Esophagus muscularis mucosa (tissue), 4 donors: Measurements from ENCODE around the gene BARX1. TPM values are rescaled to one million over a fixed set of nuclear protein-coding genes. Genes with fewer than 3 reads are reported as not detected.

Source experiments
- DNase-seq: peaks from one replicate; pipeline ENCODE4 v3.0.0-alpha.2; 2017; ENCODE audit errors: extremely low spot score
- H3K27ac ChIP-seq, 4 donors: fragments of 200-600 bp; sonication (generic); replicated peaks in 1 of 4; 1 replicate in 3 of 4; 2 replicates in 1 of 4; pipeline ENCODE4 v1.5.1; 2016 to 2019; ENCODE audit warnings: mild to moderate bottlenecking in 1 of 4
- H3K27me3 ChIP-seq, 4 donors: fragments of 200-600 bp; sonication (generic); one replicate each; pipeline versions ENCODE4 v1.5.1 to v1.6.0; 2016 to 2019
- H3K36me3 ChIP-seq, 4 donors: fragments of 200-600 bp; sonication (generic); one replicate each; pipeline ENCODE4 v1.5.1; 2016 to 2019
- H3K4me1 ChIP-seq, 4 donors: fragments of 200-600 bp; sonication (generic); one replicate each; pipeline ENCODE4 v1.5.1; 2016 to 2019
- H3K4me3 ChIP-seq, 4 donors: fragments of 200-600 bp; sonication (generic); 1 replicate in 2 of 4; 2 replicates in 2 of 4; pipeline ENCODE4 v1.5.1; 2016 to 2019; ENCODE audit warnings: mild to moderate bottlenecking in 4 of 4, moderate library complexity in 1 of 4
- H3K9me3 ChIP-seq, 4 donors: fragments of 200-600 bp; sonication (generic); 1 replicate in 3 of 4; 2 replicates in 1 of 4; pipeline ENCODE4 v1.5.1; 2016 to 2019
- EP300 ChIP-seq: sonication (generic); formaldehyde crosslinking; IDR thresholded peaks from one replicate; pipeline ENCODE4 v1.6.1; 2017; ENCODE audit warnings: antibody characterized with exemption
- POLR2A ChIP-seq: fragments of 450-650 bp; IDR thresholded peaks from one replicate; pipeline ENCODE4 v1.6.1; 2017; ENCODE audit warnings: antibody characterized with exemption, moderate library complexity, mild to moderate bottlenecking, low read depth
- POLR2AphosphoS5 ChIP-seq, 2 donors: sonication (generic); formaldehyde crosslinking; IDR thresholded peaks; one replicate each; pipeline ENCODE4 v1.6.1; 2017; ENCODE audit warnings: antibody characterized with exemption in 2 of 2
- WGBS: methylation state at CpG from one replicate; pipeline ENCODE4 v1.1.5; 2018; 5-methylcytosine and 5-hydroxymethylcytosine counted together
- intact Hi-C: fragments of 100-400 bp; cut with DNase I; formaldehyde crosslinking; loops from one replicate; pipeline ENCODE4 v1.15.1; 2023
- total RNA-seq, 4 donors: library from RNA; depleted of rRNA; stranded (reverse); fragments of >200 nt; gene quantifications; one replicate each; pipeline versions ENCODE4 v1.1.0 to v1.2.1, GENCODE V29; 2016
- TF ChIP-seq, protein P1 (sequence below), 3 experiments: fragments of 200-600 bp in 2 of 3; fragments of 450-650 bp in 1 of 3; sonication (generic) in 2 of 3; IDR thresholded peaks; one replicate each; pipeline ENCODE4 v1.5.1; 2017 to 2019; ENCODE audit warnings: antibody characterized with exemption in 3 of 3, mild to moderate bottlenecking in 2 of 3, moderate library complexity in 1 of 3

Gene BARX1
- total RNA-seq, 4 donors from 2014 or later = 0.42 TPM; not detected in 3

DNA sequence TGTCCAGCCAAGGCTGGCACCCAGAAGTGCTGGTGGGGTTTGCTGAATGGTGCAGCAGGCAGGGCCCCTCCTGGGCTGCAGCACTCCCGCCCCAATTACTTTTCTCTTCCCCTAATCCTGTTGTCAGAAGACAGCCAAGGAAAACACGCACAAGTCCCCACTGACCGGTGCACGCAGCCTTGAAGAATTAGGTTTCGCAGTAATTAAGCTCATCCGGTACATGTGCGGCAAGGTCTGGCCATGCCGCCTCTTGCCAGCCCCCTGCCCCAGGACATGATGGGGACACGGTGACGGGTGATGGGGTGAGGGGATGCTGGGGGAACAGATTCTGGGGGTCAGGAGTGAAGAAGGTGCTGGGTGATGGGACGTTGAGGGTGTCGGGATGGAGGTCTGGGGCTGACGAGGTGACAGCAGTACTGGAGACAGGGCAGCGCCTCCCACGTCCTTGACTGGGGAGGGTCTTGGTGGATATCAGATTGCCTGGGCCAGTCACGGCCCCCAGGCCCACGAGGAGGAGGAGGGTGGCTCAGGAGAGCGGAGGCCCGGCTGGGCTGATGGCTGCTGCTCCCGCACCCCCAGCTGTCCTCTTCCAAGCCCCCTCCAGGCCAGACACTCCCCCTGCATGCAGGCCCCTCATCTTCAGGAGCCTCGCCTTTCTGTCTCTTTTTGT lies 34.9 kb downstream of the BARX1 start:
- WGBS = 79% methylated on average over 21 of the region's 21 CpGs
- Histone ChIP-seq H3K27me3 (peaks cover 0 to 30% (median 0%) of the 10 kb centered on the region in 4 donors), H3K36me3 (no peaks in the 10 kb centered on the region), H3K9me3 (no peaks in the 10 kb centered on the region), H3K4me1 (no peaks in the 10 kb centered on the region), H3K4me3 (no peak overlapping the region), H3K27ac (no peak overlapping the region)
- TF ChIP-seq, protein P1, sequence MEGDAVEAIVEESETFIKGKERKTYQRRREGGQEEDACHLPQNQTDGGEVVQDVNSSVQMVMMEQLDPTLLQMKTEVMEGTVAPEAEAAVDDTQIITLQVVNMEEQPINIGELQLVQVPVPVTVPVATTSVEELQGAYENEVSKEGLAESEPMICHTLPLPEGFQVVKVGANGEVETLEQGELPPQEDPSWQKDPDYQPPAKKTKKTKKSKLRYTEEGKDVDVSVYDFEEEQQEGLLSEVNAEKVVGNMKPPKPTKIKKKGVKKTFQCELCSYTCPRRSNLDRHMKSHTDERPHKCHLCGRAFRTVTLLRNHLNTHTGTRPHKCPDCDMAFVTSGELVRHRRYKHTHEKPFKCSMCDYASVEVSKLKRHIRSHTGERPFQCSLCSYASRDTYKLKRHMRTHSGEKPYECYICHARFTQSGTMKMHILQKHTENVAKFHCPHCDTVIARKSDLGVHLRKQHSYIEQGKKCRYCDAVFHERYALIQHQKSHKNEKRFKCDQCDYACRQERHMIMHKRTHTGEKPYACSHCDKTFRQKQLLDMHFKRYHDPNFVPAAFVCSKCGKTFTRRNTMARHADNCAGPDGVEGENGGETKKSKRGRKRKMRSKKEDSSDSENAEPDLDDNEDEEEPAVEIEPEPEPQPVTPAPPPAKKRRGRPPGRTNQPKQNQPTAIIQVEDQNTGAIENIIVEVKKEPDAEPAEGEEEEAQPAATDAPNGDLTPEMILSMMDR (IDR thresholded peaks at IDR 0.05) = no peak
- no peak for TF ChIP-seq POLR2A
- no peak for TF ChIP-seq EP300
- no peak for TF ChIP-seq POLR2AphosphoS5 (IDR thresholded peaks at IDR 0.05)
- intact Hi-C loops = no loop called here
- no peak for DNase-seq

DNA sequence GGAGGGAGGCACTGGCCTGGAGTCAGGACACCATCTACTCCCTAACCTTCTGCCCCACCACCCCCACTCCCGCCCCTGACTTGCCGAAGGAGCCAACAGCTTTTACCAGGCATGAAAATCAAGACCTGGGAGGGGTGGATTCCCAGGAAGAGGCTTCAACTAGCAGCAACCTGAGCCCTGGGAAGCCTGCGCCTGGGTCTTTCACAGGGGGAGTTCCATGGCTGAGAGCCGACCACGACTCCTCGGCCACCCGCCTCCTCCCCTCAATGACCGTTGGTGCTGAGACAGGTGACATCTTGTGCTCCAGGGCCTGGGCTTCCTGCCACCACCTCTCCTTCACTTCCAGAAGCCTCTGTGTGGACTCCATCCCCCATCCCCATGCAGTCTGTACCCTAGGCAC lies 37.1 kb downstream of the BARX1 start:
- TF ChIP-seq EP300 = no peak
- TF ChIP-seq, protein P1 (IDR thresholded peaks at IDR 0.05) = no peak
- TF ChIP-seq POLR2AphosphoS5 (IDR thresholded peaks at IDR 0.05) = no peak
- no peak overlapping the region for H3K4me3 ChIP-seq
- WGBS = 45% methylated on average over 7 of the region's 8 CpGs
- intact Hi-C loops = no loop called here
- no peaks in the 10 kb centered on the region for H3K36me3 ChIP-seq
- H3K27me3 ChIP-seq = peaks cover 0 to 30% (median 0%) of the 10 kb centered on the region in 4 donors
- no peaks in the 10 kb centered on the region for H3K4me1 ChIP-seq
- H3K9me3 ChIP-seq = no peaks in the 10 kb centered on the region
- H3K27ac ChIP-seq = no peak overlapping the region
- DNase-seq = no peak

DNA sequence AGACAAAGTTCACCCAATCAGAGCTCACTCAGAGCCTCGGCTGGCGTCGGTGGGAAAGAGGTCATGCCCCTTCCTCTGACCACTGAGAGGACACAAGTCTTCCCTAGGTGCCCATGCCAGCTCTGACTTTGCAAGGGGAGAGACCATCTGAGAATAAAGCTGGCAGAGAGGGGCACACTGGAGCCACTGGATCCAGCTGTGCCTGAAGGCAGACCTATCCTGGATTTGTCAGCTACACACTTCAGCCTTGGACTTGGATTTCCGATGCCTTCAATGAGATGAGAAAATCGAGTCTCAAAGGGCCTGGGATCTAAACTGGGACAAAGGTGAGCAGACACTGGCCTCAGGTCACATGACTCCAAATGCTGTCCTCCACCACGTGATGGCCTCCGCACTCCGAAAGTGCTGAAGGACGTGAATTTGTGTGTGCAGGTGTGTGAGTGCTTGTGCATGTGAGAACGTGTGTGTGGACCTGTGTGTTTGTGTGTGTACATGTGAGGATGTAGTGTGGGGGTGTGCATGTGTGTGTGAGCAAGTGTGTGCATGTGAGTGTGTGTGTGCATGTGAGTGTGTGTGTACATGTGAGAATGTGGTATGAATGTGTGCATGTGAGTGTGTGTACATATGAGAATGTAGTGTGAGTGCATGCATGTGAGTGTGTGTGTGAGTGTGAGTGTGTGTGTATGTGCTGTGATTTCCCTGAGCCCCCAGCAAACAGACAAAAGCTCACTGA lies 37.9 kb downstream of the BARX1 start:
- TF ChIP-seq POLR2AphosphoS5 (IDR thresholded peaks at IDR 0.05) (no peak), POLR2A (no peak), EP300 (no peak)
- TF ChIP-seq, protein P1 (IDR thresholded peaks at IDR 0.05) = no peak
- no peak for DNase-seq
- Histone ChIP-seq H3K9me3 (no peaks in the 10 kb centered on the region), H3K4me1 (peaks cover 2 to 7% (median 5%) of the 10 kb centered on the region in 4 donors), H3K27ac (no peak overlapping the region), H3K27me3 (peaks cover 0 to 30% (median 0%) of the 10 kb centered on the region in 4 donors), H3K36me3 (no peaks in the 10 kb centered on the region), H3K4me3 (no peak overlapping the region)
- 86% methylated on average over 9 of the region's 10 CpGs for WGBS
- intact Hi-C loops = no loop called here

DNA sequence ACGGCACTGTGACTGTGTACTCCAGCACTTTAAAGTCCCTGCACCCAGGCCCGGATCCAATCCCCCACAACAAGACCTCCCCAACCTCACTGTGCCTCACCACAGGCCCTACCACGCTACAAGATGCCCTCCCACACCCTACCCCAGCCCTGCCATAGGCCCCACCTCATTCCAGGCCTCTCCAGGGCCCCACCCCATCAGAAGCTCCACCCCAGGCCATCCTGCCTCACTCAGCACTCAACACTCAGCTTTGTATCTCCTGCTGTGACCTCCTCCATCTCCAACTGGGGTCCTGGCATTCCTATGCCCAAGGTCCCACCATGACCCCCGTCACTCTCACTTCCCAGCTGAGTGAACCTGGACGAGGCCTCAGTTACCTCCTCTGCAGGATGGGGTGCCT lies 38.8 kb downstream of the BARX1 start:
- no peaks in the 10 kb centered on the region for H3K36me3 ChIP-seq
- H3K9me3 ChIP-seq = no peaks in the 10 kb centered on the region
- 85% methylated on average over 5 of the region's 5 CpGs for WGBS
- TF ChIP-seq POLR2A (no peak), EP300 (no peak), POLR2AphosphoS5 (IDR thresholded peaks at IDR 0.05) (no peak)
- TF ChIP-seq, protein P1 (IDR thresholded peaks at IDR 0.05) = no peak
- no peak for DNase-seq
- no peak overlapping the region for H3K4me3 ChIP-seq
- peaks cover 0 to 30% (median 0%) of the 10 kb centered on the region in 4 donors for H3K27me3 ChIP-seq
- intact Hi-C loops = no loop called here
- H3K4me1 ChIP-seq = peaks cover 7 to 16% (median 14%) of the 10 kb centered on the region in 4 donors
- no peak overlapping the region for H3K27ac ChIP-seq
